H1 (cell line): ENCODE data around the gene SGCD.

Experiments
- CHD2 ChIP-seq: IDR thresholded peaks from 2 replicates; pipeline ENCODE4 v1.6.1; 2012; ENCODE audit warnings: low read length, improper control_type of control experiment
- MAX ChIP-seq: IDR thresholded peaks from 2 replicates; pipeline ENCODE4 v1.6.1; 2012; ENCODE audit warnings: inconsistent platforms
- NRF1 ChIP-seq: IDR thresholded peaks from 2 replicates; pipeline ENCODE4 v1.6.1; 2011; ENCODE audit warnings: mild to moderate bottlenecking, low read depth, low read length, improper control_type of control experiment
- POLR2AphosphoS5 ChIP-seq: IDR thresholded peaks from 2 replicates; pipeline ENCODE4 v1.6.1; 2011; ENCODE audit warnings: low read depth, low read length
- TEAD4 ChIP-seq: IDR thresholded peaks from 2 replicates; pipeline ENCODE4 v1.6.1; 2012; ENCODE audit warnings: low read depth, low read length, inconsistent platforms, mixed read lengths
- ZNF274 ChIP-seq: IDR thresholded peaks from 2 replicates; pipeline ENCODE4 v1.7.0; 2012; ENCODE audit warnings: low read length, borderline replicate concordance; ENCODE audit errors: extremely low read depth
- TF ChIP-seq, protein P1 (sequence below), 3 experiments: IDR thresholded peaks; 1 replicate in 2 of 3; 2 replicates in 1 of 3; pipeline versions ENCODE4 v1.5.1 to v1.6.1; 2011; ENCODE audit warnings: low read length in 3 of 3, mild to moderate bottlenecking in 3 of 3, inconsistent platforms in 2 of 3, low read depth in 1 of 3, moderate library complexity in 1 of 3; ENCODE audit not compliant: insufficient read depth in 1 of 3; ENCODE audit errors: control extremely low read depth in 1 of 3

GRCh38 chr5:156391139-156391538, 64.2 kb downstream of the SGCD start:
- TF ChIP-seq, protein P1, sequence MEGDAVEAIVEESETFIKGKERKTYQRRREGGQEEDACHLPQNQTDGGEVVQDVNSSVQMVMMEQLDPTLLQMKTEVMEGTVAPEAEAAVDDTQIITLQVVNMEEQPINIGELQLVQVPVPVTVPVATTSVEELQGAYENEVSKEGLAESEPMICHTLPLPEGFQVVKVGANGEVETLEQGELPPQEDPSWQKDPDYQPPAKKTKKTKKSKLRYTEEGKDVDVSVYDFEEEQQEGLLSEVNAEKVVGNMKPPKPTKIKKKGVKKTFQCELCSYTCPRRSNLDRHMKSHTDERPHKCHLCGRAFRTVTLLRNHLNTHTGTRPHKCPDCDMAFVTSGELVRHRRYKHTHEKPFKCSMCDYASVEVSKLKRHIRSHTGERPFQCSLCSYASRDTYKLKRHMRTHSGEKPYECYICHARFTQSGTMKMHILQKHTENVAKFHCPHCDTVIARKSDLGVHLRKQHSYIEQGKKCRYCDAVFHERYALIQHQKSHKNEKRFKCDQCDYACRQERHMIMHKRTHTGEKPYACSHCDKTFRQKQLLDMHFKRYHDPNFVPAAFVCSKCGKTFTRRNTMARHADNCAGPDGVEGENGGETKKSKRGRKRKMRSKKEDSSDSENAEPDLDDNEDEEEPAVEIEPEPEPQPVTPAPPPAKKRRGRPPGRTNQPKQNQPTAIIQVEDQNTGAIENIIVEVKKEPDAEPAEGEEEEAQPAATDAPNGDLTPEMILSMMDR (IDR thresholded peaks at IDR 0.05; ENCODE audit: control extremely low read depth in 1 of 3, insufficient read depth in 1 of 3, low read depth in 1 of 3, low read length in 3 of 3) = no peak
- TF ChIP-seq CHD2 = no peak
- TF ChIP-seq TEAD4 = no peak
- no peak for TF ChIP-seq POLR2AphosphoS5
- TF ChIP-seq MAX = no peak
- no peak for TF ChIP-seq ZNF274
- no peak for TF ChIP-seq NRF1
